ENCODE data around the gene LZTS3. TPM values are rescaled to one million over a fixed set of nuclear protein-coding genes. Genes with fewer than 3 reads are reported as not detected.
A peak's percentile ranks its signal among the peaks of the same experiment; 100 is the strongest.

LZTS3 gene
- total and polyA plus RNA-seq, 2 of the 13 experiments (the other 11 are each of a cell fraction or from before 2014, with no cell fraction given): 10.1 to 31.3 TPM

DNA sequence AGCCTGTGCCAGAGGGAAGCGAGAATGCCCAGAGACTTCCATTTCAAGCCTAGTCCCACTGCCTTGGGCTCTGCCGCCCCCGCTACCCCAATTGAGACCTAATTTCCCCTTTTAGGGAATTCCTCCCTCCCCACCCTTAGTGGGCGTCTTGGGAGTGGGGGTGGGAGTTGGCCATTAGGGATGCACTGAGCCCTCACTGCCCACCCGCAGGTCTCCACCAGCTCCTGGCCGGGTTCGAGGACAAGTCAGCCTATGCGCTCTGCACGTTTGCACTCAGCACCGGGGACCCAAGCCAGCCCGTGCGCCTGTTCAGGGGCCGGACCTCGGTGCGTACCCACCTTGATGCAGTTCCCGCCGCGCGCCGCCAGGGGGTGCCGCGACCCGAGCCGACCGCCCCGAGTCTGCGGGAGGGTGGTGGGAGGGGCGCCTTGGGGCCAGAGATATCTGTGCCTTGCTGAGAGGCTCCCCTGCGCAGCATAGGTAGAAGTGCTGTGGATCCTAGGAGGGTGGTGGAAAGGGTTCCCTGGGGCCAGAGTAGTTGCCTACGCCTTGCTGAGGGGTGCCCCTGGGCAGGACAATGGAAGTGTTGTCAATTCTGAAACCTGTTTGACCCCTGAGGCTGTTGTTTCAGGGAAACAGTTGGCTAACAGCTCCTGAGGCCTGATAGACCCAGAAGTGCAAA is 45.1 kb upstream of the LZTS3 start (continued):
- TF ChIP-seq, protein P1, sequence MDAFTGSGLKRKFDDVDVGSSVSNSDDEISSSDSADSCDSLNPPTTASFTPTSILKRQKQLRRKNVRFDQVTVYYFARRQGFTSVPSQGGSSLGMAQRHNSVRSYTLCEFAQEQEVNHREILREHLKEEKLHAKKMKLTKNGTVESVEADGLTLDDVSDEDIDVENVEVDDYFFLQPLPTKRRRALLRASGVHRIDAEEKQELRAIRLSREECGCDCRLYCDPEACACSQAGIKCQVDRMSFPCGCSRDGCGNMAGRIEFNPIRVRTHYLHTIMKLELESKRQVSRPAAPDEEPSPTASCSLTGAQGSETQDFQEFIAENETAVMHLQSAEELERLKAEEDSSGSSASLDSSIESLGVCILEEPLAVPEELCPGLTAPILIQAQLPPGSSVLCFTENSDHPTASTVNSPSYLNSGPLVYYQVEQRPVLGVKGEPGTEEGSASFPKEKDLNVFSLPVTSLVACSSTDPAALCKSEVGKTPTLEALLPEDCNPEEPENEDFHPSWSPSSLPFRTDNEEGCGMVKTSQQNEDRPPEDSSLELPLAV (CRISPR knock-in tag; conservative IDR thresholded peaks at IDR 0.05; ENCODE audit: low read depth): no peak
- TF ChIP-seq, protein P2, sequence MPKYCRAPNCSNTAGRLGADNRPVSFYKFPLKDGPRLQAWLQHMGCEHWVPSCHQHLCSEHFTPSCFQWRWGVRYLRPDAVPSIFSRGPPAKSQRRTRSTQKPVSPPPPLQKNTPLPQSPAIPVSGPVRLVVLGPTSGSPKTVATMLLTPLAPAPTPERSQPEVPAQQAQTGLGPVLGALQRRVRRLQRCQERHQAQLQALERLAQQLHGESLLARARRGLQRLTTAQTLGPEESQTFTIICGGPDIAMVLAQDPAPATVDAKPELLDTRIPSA (CRISPR knock-in tag; IDR thresholded peaks at IDR 0.05; ENCODE audit: borderline replicate concordance): 0 out of 2 replicates have a peak, but pooled peaks have one; percentile 25
- TF ChIP-seq ZMAT3 (CRISPR knock-in tag; conservative IDR thresholded peaks at IDR 0.05) (no peak), MXI1 (IDR thresholded peaks at IDR 0.05; ENCODE audit: borderline replicate concordance, low read depth, low read length) (peak; percentile 52; the same call in 1 of the 3 replicates), KAT8 (CRISPR knock-in tag; IDR thresholded peaks at IDR 0.05) (peak; percentile 66), ZNF724P (CRISPR knock-in tag; IDR thresholded peaks at IDR 0.05; ENCODE audit: borderline replicate concordance) (peak; percentile 71; the same call in 1 of the 2 replicates), ZNF17 (CRISPR knock-in tag; IDR thresholded peaks at IDR 0.05) (no peak), ONECUT2 (CRISPR knock-in tag; IDR thresholded peaks at IDR 0.05) (no peak), PHF20 (CRISPR knock-in tag; IDR thresholded peaks at IDR 0.05) (no peak; the same call in 1 of the 2 replicates), NFE2L1 (CRISPR knock-in tag; IDR thresholded peaks at IDR 0.05; ENCODE audit: borderline replicate concordance) (no peak), JDP2 (CRISPR knock-in tag; IDR thresholded peaks at IDR 0.05; ENCODE audit: borderline replicate concordance) (no peak), TOE1 (CRISPR knock-in tag; IDR thresholded peaks at IDR 0.05) (peak; percentile 45; the same call in 1 of the 2 replicates), PAWR (CRISPR knock-in tag; IDR thresholded peaks at IDR 0.05; ENCODE audit: borderline replicate concordance) (no peak), AGO2 (optimal IDR thresholded peaks at IDR 0.05; ENCODE audit: low read depth, low read length) (peak; percentile 99), FOXK1 (CRISPR knock-in tag; IDR thresholded peaks at IDR 0.05; ENCODE audit: borderline replicate concordance, low read depth) (peak; percentile 46; the same call in 1 of the 2 replicates), FOXK2 (IDR thresholded peaks at IDR 0.05) (no peak), ZNF331 (CRISPR knock-in tag; IDR thresholded peaks at IDR 0.05) (peak; percentile 87), EED (CRISPR knock-in tag; IDR thresholded peaks at IDR 0.05) (no peak; the same call in 1 of the 2 replicates), REXO4 (CRISPR knock-in tag; IDR thresholded peaks at IDR 0.05; ENCODE audit: borderline replicate concordance) (no peak), CBX2 (IDR thresholded peaks at IDR 0.05; ENCODE audit: low read depth, low read length) (no peak), CBX2 (CRISPR knock-in tag; IDR thresholded peaks at IDR 0.05; ENCODE audit: low read depth) (peak; percentile 85; the same call in 1 of the 2 replicates)
- TF ChIP-seq, protein P3, sequence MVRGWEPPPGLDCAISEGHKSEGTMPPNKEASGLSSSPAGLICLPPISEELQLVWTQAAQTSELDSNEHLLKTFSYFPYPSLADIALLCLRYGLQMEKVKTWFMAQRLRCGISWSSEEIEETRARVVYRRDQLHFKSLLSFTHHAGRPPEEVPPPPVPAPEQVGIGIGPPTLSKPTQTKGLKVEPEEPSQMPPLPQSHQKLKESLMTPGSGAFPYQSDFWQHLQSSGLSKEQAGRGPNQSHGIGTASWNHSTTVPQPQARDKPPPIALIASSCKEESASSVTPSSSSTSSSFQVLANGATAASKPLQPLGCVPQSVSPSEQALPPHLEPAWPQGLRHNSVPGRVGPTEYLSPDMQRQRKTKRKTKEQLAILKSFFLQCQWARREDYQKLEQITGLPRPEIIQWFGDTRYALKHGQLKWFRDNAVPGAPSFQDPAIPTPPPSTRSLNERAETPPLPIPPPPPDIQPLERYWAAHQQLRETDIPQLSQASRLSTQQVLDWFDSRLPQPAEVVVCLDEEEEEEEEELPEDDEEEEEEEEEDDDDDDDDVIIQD (CRISPR knock-in tag; IDR thresholded peaks at IDR 0.05; ENCODE audit: low read depth): peak; percentile 88
- TF ChIP-seq, protein P4, sequence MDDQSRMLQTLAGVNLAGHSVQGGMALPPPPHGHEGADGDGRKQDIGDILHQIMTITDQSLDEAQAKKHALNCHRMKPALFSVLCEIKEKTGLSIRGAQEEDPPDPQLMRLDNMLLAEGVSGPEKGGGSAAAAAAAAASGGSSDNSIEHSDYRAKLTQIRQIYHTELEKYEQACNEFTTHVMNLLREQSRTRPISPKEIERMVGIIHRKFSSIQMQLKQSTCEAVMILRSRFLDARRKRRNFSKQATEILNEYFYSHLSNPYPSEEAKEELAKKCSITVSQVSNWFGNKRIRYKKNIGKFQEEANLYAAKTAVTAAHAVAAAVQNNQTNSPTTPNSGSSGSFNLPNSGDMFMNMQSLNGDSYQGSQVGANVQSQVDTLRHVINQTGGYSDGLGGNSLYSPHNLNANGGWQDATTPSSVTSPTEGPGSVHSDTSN (CRISPR knock-in tag; IDR thresholded peaks at IDR 0.05; ENCODE audit: borderline replicate concordance): no peak
